Central memory CD8-positive, alpha-beta T cell (primary cell): ENCODE measurements around the gene HBM.

Experiments
- ATAC-seq: fragments of 150-1000 bp; cut with Tn5 transposase; replicated peaks from 2 replicates; pipeline ENCODE4 v1.10.0; 2022; ENCODE audit warnings: mild to moderate bottlenecking, moderate FRiP score, moderate number of reproducible peaks; ENCODE audit not compliant: poor library complexity, severe bottlenecking; ENCODE audit errors: extremely low read depth
- DNase-seq, 2 donors: peaks; one replicate each; pipeline ENCODE4 v3.0.0; 2021; ENCODE audit warnings: low spot score in 2 of 2
- H3K27ac Mint-ChIP-seq: one replicate; pipeline ENCODE4 v1.8.0; 2022; ENCODE audit warnings: low read depth, mild to moderate bottlenecking, moderate library complexity, mixed read lengths
- H3K27me3 Mint-ChIP-seq: one replicate; pipeline ENCODE4 v1.8.0; 2022; ENCODE audit warnings: mixed read lengths
- H3K36me3 Mint-ChIP-seq: one replicate; pipeline ENCODE4 v1.8.0; 2022; ENCODE audit warnings: mild to moderate bottlenecking, moderate library complexity, mixed read lengths; ENCODE audit not compliant: insufficient read depth
- H3K4me1 Mint-ChIP-seq: one replicate; pipeline ENCODE4 v1.8.0; 2022; ENCODE audit warnings: mixed read lengths
- H3K4me3 Mint-ChIP-seq: one replicate; pipeline ENCODE4 v1.8.0; 2022; ENCODE audit warnings: mild to moderate bottlenecking, moderate library complexity, mixed read lengths
- H3K9me3 Mint-ChIP-seq: one replicate; pipeline ENCODE4 v1.8.0; 2022; ENCODE audit warnings: mixed read lengths

The HBM gene

GRCh38 chr16:130533-131173 lies 35.1 kb upstream of the HBM start:
- DNase-seq: no peak
- no peak for ATAC-seq
- Mint-ChIP-seq H3K4me1 (peaks cover 25% of the 10 kb centered on the region), H3K9me3 (no peaks in the 10 kb centered on the region), H3K36me3 (peaks cover 10% of the 10 kb centered on the region), H3K27ac (no peak overlapping the region), H3K27me3 (no peaks in the 10 kb centered on the region), H3K4me3 (no peak overlapping the region)

- ATAC-seq: no peak
- Mint-ChIP-seq H3K4me3 (no peak overlapping the region), H3K9me3 (no peaks in the 10 kb centered on the region), H3K27ac (no peak overlapping the region), H3K36me3 (peaks cover 6% of the 10 kb centered on the region), H3K4me1 (peaks cover 32% of the 10 kb centered on the region), H3K27me3 (no peaks in the 10 kb centered on the region)
- no peak for DNase-seq
Measured at GRCh38 chr16:132120-132519, 33.7 kb upstream of the HBM start.

GRCh38 chr16:133716-134115 lies 32.1 kb upstream of the HBM start:
- DNase-seq (no peak), ATAC-seq (no peak)
- Mint-ChIP-seq H3K9me3 (no peaks in the 10 kb centered on the region), H3K4me1 (peaks cover 32% of the 10 kb centered on the region), H3K27ac (no peak overlapping the region), H3K4me3 (no peak overlapping the region), H3K27me3 (no peaks in the 10 kb centered on the region), H3K36me3 (peaks cover 12% of the 10 kb centered on the region)

- Mint-ChIP-seq H3K9me3 (no peaks in the 10 kb centered on the region), H3K36me3 (peaks cover 16% of the 10 kb centered on the region), H3K4me1 (peaks cover 18% of the 10 kb centered on the region), H3K27me3 (no peaks in the 10 kb centered on the region), H3K27ac (peak overlapping the region; percentile 96), H3K4me3 (peak overlapping the region; percentile 83)
- DNase-seq: peak in 1 of 2 donors; percentile 17
- ATAC-seq: peak; percentile 20
Measured at GRCh38 chr16:138049-138417, 27.7 kb upstream of the HBM start.

- Mint-ChIP-seq H3K4me1 (peaks cover 7% of the 10 kb centered on the region), H3K36me3 (peaks cover 14% of the 10 kb centered on the region), H3K9me3 (no peaks in the 10 kb centered on the region), H3K27ac (no peak overlapping the region), H3K4me3 (peak overlapping the region; percentile 40), H3K27me3 (peaks cover 18% of the 10 kb centered on the region)
- ATAC-seq (no peak), DNase-seq (no peak)
Measured at GRCh38 chr16:140175-140857, 25.5 kb upstream of the HBM start.

GRCh38 chr16:142405-142967 lies 23.3 kb upstream of the HBM start:
- ATAC-seq: no peak
- Mint-ChIP-seq H3K9me3 (no peaks in the 10 kb centered on the region), H3K4me1 (no peaks in the 10 kb centered on the region), H3K27me3 (peaks cover 28% of the 10 kb centered on the region), H3K36me3 (peaks cover 14% of the 10 kb centered on the region), H3K27ac (no peak overlapping the region), H3K4me3 (no peak overlapping the region)
- DNase-seq: no peak

GRCh38 chr16:143047-143446 lies 22.7 kb upstream of the HBM start:
- Mint-ChIP-seq H3K36me3 (peaks cover 11% of the 10 kb centered on the region), H3K4me1 (no peaks in the 10 kb centered on the region), H3K9me3 (no peaks in the 10 kb centered on the region), H3K4me3 (no peak overlapping the region), H3K27me3 (peaks cover 28% of the 10 kb centered on the region), H3K27ac (no peak overlapping the region)
- no peak for DNase-seq
- no peak for ATAC-seq

GRCh38 chr16:143456-143855 lies 22.3 kb upstream of the HBM start:
- H3K27me3 Mint-ChIP-seq: peaks cover 28% of the 10 kb centered on the region
- no peaks in the 10 kb centered on the region for H3K4me1 Mint-ChIP-seq
- H3K4me3 Mint-ChIP-seq: no peak overlapping the region
- no peaks in the 10 kb centered on the region for H3K9me3 Mint-ChIP-seq
- no peak for ATAC-seq
- peaks cover 10% of the 10 kb centered on the region for H3K36me3 Mint-ChIP-seq
- DNase-seq: no peak
- no peak overlapping the region for H3K27ac Mint-ChIP-seq

GRCh38 chr16:144797-145252 lies 21.0 kb upstream of the HBM start:
- no peak overlapping the region for H3K27ac Mint-ChIP-seq
- no peaks in the 10 kb centered on the region for H3K9me3 Mint-ChIP-seq
- DNase-seq (no peak), ATAC-seq (no peak)
- no peaks in the 10 kb centered on the region for H3K4me1 Mint-ChIP-seq
- H3K27me3 Mint-ChIP-seq: peaks cover 28% of the 10 kb centered on the region
- peaks cover 6% of the 10 kb centered on the region for H3K36me3 Mint-ChIP-seq
- H3K4me3 Mint-ChIP-seq: no peak overlapping the region

GRCh38 chr16:146646-147045 lies 19.1 kb upstream of the HBM start:
- H3K36me3 Mint-ChIP-seq: no peaks in the 10 kb centered on the region
- H3K9me3 Mint-ChIP-seq: no peaks in the 10 kb centered on the region
- no peak overlapping the region for H3K27ac Mint-ChIP-seq
- peaks cover 28% of the 10 kb centered on the region for H3K27me3 Mint-ChIP-seq
- H3K4me3 Mint-ChIP-seq: no peak overlapping the region
- no peak for ATAC-seq
- no peaks in the 10 kb centered on the region for H3K4me1 Mint-ChIP-seq
- no peak for DNase-seq

- Mint-ChIP-seq H3K9me3 (no peaks in the 10 kb centered on the region), H3K4me1 (no peaks in the 10 kb centered on the region), H3K27me3 (peaks cover 19% of the 10 kb centered on the region), H3K36me3 (no peaks in the 10 kb centered on the region), H3K27ac (no peak overlapping the region), H3K4me3 (no peak overlapping the region)
- no peak for DNase-seq
- no peak for ATAC-seq
Measured at GRCh38 chr16:149024-149660, 16.6 kb upstream of the HBM start.

- Mint-ChIP-seq H3K27ac (no peak within 1 kb of the TSS), H3K4me3 (peak within 1 kb of the TSS; percentile 9), H3K36me3 (no peaks in the 10 kb centered on the region), H3K4me1 (peaks cover 9% of the 10 kb centered on the region), H3K9me3 (no peaks in the 10 kb centered on the region), H3K27me3 (peaks cover 21% of the 10 kb centered on the region)
- DNase-seq (no peak), ATAC-seq (no peak)
Measured at GRCh38 chr16:152141-153128, 13.3 kb upstream of the HBM start, which contains the start of gene HBZ. HBZ (plus strand) TSS chr16:152644; CDS start chr16:152910, 266 bp downstream.
